ENCODE data around the gene NR1H4.

DNA sequence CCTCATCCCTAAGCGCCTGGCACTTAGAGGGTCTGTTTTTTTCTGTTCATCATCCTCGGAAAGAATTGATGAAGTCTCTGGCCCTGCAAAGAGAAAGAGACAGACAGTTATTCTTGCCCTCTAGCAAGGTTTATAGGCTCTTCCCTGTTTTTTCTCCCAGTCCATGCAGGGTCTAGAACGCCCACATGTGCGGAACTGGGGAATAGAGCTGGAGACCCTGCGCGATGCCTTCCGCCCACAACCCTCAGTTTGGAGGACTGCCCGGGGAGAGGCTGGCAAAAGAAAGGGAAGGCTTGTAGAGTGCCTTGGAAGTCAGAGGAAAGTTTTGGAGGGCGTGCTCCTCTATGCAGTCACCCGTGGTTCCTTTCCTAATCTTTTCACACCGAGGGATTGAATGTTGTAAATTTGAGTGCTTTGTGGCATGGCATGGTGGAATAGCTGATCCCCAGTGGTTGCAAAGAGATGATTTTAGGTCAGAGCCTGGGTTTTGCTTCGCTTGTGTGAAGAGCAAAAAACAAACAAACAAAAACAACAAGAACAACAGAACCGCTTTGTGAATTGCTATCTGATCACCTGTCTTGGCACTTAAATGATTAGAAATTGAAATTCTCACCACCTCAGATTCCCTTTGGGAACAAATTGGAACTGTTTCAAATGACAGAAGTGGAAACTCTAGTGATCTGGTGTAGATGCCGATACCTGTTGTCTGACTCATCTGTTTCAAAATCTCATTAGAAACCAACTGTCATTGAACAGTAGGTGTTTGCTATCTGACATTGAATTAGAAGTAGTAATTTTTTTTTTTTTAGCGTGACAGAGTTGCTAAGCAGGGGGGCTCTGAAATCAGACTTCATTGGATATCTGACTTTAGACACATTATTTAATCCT is 100.8 kb downstream of the NR1H4 start:
- TF ChIP-seq CTCF (conservative IDR thresholded peaks at IDR 0.05; ENCODE audit: low read length) (no peak), EZH2phosphoT487 (IDR thresholded peaks at IDR 0.05; ENCODE audit: borderline replicate concordance) (no peak)

All from Loucy (cell line).